NOMO-1 (cell line): ENCODE results near the gene NUP210.

ENCODE experiments used
- DNase-seq, 2 experiments: peaks; one replicate each; lab custom pipeline; 2025; ENCODE audit not compliant: unreplicated experiment in 2 of 2; lab: John Stamatoyannopoulos, UW

Gene NUP210

DNA sequence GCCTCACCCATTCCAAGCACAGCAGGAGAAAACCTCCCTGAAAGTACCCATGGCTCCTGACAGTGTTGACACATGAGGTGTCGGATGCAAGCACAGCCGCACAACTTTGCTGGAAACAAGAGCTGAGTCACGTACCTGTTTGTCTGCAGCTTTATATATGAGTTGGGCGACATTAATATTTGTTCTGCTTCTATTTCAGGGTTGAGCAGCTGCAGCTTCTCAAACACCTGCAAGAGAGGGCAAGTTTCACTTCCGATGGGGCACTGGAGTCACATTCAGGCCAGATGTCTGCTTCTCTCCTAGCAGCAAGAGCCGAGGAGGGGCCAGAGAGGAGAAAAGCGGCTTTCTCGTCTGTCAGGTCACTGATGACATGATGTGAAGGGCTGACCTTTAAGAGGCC lies 88.0 kb downstream of the NUP210 start:
- DNase-seq, result no peak

DNA sequence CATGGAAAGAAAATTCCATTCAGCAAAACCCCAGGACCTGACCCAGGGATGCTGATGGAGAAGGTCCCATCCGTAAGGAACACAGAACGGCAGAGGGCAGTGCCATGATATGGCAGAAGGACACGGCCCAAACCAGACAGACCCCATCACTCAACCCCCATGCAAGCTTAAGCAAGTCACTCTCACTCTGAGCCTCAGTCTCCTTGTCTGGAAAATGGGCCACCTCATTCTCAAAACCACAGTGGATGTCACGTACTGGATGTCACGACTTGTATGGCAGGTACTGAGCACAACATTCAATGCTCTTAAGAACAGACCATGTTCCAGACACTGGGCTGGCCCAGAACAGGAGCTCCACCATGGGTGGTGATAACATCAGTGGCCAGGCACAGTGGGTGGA lies 90.4 kb downstream of the NUP210 start:
- DNase-seq, result no peak

DNA sequence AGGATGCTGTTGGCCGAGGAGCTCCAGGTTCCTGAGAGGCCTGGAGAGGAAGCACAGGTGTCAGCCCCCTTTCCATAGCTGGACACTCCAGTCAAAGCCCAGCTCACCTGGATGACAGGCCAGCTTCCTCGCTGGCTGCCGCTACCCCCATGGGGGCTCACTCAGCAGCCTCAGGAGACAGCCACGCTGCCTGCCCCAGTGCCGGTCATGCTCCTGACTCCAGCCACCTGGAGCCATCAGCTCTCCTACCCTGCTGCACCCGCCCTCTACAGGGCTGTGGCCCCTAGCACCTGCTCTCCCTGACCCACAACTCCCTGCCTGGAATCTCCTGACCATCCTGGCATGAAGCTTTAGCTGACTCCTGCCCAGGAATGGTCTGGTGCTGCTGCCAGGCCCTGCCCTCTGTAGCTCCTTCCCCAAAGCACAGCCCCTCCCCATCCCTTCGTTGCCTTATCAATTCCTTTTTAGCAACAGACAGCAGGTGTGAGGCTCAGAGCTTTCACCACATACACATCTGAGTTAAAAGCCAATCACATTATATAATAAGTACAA lies 94.2 kb downstream of the NUP210 start:
- no peak for DNase-seq

DNA sequence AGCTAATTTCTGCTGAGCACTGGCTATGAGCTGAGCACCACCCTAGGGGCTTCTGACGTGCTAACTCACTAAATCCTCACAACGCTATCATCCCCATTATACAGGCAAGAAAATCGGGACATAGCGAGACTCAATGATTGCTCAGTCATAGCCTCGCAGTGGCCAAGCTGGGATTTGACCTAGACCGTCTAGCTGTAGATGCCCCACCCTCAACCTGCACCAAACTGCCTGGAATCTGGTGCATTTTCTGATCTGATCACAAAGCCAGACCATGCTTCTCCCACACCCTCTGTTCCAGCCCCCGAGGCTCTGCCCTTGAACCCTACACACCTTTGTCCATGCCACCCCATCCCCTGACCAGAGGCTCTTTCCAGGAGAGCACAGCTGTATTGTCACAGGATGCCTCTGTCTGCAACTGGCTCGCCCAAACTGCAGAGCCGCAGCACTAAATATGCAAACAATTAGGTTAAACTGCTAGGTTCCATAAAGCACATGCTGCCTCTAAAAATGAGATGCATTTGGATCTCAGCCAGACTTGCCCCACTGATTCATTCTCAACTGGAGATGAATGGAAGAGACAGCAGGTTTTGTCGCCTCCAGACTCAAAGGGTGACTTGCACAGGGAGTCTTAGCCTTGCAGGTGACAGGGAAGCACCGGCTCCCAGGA lies 95.2 kb downstream of the NUP210 start:
- no peak for DNase-seq

DNA sequence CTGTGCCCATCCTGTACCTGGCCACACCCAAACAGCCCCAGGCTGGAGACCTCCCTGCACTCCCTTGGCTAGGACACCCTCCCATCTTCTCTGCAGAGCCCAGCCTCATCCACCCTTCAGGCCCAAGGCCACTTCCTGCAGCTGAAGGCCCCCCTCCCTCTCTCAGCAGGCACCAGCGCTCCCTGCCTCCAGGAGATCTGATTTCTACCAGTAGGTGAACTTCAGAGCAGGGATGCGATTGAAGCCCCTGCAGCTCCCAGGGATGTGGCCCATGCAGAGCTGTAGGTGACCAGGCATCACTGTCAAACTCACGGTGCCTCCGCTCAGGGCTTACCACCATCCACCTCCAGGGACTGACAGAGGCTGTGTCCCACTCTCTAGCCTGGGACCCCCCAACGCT lies 96.3 kb downstream of the NUP210 start:
- no peak for DNase-seq

DNA sequence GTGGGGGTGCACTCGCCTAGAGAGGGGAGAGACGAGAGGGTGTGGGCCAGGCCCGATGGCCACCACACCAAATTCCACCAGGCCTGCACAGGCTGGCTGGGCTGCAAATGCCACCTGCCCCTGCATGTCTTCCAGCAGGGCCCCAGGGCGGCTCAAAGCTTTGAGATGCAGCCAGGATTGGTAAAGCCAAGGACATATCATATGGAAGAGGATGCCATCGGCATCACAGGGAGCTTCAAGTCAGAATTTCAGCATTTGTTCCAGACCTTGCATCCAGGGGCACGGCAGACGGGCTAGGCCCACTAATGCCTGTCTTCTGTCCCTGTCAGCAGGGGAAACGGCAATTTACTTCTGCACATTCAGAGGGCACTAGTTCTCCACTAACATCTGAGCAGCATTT lies 97.8 kb downstream of the NUP210 start:
- DNase-seq, result no peak

DNA sequence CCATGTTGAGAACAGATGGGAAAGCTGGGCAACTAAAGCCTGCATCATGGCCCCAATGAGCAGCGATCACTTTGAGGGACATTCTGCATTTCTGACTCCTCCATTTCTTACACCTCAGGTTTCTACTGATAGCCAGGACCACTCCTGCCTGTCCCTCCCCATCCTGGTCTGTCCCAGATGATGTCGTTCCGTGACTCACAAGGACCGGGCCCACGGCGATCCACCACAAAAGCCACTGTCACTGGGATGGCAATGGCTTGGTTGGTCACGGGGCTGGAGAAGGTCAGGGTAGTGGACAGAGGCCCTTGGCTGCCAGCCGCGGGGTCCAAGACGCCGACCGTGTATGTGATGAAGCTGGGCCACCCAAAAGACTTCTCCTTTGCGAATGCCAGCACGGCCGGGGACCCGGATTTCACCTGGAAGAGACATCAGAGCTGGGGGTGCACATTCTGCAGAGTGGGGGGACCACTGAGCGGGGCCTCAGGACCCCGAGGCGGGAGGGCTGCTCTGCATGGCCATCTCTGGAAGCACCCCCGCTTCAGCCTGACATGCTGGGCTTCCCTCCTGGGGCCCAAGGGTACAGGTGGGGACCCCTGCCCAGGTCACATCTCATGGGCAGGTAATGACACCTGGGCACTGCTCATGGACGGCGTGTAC lies 100.4 kb downstream of the NUP210 start:
- no peak for DNase-seq

DNA sequence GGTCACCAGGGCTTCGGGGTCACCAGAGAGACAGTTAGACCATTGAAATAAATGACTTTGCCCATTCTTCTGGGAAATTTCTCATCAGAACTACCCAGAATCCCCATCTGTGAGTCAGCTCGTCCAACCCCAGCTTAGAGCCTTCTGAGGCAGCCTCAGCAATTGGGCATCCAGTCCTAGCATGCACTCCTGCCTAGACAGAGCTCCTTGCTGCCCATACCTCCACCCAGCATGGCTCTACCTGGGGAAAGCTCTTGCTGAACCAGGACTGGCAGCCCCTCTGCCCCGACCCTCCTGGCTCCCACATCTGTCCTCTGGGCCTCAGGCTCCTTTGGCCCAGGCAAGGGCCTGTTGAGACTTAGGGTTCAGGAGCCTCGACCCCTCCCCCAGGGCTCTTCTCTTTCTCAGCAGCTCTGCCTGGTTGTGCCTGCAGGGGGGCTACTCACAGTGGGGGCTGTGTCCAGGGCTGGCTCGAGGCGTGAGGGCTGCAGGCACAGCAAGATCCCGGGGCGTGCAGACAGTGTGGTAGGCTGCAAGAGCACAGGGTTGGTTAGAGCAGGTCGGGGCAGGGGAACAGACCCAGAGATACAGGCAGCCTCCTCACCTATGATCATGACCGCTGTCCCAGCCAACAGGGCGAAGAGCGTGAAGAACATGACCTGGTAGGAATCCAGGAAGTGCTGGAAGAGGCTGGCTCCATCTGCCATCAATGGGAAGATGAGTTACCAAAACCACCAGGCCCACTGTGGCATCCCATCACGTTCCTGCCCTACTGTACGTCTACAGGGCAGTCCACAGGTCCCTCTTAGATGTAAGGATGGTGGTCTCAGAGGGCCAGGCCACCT lies 101.3 kb downstream of the NUP210 start:
- DNase-seq, result no peak

DNA sequence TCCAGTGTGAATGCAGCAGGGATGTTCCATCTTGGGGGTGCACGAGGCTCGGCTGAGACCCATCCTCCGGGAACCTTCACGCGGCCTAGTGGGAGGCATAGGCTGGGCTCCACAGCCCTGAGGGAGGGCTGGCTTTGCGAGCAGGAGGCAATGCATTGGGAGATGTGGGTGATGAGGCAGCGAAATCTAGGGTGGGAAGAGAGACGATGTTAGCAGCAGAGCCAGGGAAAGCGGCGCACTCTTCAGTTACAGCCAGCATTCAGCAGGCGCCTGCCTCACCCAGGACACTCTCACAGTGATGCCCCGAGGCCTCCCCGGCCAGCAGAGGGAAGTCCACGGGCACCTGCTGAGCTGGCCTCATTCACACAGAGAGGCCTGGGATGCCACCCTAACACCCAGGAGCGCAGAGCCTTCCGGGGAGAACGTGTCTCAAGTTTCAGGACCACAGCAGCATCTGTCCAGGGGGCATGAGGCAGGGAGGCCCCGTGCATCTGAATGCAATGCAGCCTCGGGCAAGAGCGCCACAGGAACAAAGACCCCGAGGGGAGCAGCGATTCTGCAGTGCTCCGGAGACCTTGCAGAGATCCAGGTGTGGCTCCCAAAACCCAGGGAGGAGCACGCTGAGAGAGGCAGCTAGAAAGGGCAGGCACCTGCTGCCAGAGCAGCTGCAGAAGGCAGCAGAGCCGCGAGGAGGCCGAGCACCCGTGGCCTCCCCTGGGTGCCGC lies 102.4 kb downstream of the NUP210 start:
- DNase-seq, result no peak

DNA sequence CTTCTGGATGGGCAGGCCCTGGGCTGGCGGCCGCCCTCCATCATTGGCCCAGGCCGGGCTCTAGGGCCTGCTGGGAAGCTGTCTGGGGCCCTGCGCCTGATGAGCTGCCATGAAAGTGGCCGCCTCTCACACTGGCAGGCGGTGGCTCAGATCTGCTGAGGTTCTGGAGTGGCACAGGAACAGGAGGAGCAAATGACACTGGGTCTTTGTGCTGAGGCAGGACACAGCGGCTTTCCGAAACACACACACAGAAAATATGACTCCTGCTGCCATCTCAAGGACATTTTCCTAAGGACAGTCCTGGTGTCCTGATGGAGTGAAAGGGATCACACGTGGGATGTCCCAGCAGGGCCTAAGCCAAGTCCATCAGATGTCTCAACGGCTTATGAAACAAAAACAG lies 103.5 kb downstream of the NUP210 start:
- no peak for DNase-seq

DNA sequence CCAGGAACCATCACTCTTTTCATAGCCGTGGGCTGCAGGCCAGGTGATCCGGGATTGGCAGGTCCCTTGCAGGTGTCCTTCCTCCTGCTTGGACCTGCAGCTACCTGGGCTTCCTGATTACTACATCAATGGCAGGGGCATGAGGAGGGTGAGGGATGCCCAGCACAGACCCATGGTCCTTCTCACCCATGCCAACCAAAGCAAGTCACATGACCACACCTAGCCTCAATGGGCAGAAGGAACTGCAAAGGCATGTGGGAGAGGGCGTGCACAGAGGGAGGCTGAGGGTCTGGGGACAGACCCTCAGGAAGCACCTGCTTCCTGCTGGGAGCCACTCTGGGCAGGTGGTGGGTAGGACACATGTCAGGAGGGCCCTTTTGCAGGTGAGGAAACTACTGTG lies 105.2 kb downstream of the NUP210 start:
- DNase-seq, result no peak

DNA sequence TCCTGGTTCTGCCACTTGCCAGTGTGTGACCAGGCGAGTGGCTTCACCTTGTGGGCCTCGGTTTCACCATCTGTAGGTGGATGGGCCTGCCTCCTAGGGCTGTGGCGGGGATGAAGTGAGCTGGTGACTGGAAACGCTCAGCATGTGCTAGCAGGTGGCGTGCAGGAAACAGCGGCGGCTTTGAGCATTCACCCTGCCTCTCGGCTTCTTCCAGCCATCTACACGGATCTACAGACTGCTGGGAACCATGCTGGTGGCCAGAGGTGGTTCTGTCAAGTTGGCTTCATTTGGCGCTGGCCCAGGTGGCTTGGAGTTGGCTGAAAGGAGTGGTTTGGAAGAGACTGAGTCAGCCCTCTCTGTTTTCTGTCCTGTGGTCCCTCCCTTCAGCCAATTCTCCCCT lies 106.3 kb downstream of the NUP210 start:
- DNase-seq, result no peak

DNA sequence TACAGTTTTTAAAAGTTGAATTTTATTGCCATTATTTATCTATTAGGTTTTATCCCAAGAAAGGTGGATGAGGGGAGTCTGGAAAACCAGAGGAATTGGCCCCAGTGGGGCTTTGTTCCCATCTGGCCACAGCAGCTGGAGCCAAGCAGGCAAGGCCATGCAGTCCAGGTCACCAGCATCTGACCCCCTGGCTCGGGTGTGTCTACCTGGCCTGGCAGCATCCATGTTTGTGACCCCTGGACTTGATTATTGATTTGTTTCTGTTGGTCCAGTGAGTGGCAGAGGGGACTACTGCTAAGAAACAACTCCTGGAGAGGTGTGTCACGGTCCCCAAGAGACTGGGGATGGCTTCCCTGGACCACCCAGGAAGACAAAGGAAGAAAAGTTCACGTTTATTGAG lies 111.1 kb downstream of the NUP210 start:
- no peak for DNase-seq

DNA sequence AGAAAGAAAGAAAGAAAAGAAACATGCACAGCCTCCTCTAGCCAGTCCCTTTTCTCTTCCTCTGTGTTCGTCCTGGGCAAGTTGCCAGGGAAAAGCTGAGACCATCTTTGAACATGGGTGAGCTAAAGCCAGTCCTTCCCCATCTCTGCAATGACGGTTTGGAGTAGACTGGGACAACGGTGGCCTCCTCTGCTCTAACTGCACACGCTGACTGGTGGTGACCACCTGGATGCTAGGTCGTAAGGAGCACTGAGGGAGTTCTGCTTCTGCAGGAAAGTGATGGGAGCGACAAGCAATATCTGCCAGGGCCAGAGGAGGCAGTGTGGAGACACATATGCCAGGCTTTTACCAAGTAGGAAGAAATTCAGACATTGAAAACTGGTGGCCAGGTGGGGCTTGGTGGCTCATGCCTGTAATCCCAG lies 111.7 kb downstream of the NUP210 start:
- peak in 1 of 2 experiments; percentile 17 for DNase-seq

DNA sequence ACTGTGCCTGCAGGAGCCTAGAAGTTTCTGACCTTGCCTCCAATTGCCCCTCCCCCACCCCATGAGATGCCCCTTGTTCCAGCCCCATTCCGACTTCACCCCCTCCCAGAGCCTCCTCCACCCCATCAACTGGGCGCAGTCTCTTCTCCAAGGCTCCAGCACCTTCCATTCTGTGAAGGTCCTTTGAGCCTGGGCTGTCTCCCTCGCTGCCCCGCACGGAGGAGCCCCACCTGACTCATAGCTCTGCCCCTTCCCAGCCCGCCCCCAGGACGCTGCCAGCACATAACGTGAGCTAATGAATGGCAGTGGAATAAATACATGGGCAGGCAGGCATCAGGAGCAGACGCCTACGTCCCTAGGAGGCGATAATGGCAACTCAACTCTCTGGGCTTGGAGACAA lies 113.1 kb downstream of the NUP210 start:
- DNase-seq, result no peak

DNA sequence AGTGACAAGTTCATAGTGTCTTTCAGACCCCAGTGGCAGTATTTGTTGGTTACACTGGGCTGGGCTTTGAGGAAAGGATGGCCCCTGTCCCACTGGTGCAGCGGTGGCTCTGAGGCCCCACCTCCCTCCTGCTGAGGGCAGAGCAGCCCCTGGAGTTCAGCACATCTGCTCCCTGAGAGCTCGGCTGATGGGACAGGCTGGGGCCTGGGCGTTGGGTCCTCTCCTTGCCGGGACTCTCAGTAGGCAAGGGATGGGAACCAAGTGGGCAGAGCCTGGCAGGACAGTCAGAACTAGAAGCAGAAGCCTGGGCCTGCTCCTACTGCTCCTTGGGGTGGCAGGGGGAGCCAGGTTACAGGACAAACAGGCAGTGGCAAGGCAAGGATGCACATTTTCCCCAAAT lies 114.5 kb downstream of the NUP210 start:
- DNase-seq, result no peak

DNA sequence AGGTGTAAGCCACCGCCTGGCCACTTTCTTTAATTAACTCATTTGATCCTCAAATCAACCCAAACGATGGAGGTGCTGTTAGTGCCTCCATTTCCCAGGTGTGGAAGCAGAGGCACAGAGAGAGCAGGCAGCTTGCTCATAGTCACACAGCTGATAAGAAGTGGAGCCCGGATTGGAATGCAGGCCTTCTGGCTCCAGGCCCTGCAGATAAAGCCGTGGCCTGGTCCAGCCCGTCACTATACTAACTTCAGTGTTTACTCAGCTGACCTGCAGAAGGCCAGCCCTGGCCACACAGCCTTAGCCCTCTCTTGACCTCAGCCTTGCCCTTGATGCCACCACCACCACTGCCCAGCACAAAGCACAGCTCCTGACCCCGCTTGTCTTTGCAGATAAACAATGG lies 116.7 kb downstream of the NUP210 start:
- DNase-seq, result no peak

DNA sequence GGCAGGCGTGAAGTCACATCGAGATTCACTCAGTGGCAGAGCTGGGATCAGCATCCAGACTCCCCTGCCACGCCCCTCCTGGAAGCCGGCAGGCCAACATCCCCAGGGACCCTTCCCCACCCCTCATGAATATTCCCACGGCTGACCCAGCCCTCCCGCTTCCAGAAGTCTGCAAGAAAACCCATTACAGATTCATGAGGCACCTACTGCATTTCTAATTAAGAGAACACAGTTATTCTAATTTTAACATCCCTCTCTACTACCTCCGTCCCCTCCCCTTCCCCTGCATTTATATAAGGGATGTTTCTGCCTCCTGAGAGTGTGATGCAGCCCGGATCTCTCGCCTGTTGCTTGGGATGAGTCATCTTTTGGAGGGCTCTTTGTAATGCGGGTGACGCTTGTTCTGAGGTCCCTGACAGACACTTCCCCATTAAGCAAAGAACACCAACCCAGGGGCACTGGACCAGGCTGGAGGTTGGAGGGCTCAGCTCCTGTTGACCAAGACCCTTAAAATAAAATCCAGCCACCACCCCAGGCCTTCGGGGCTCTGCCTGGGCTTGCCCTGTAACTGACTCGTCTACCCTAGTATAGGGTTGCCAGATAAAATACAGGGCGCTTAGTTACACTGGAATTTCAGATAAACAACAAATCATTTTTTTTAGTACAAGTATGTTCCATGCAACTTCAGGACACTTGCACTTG lies 118.7 kb downstream of the NUP210 start:
- DNase-seq, result peak; percentile 75 to 88

DNA sequence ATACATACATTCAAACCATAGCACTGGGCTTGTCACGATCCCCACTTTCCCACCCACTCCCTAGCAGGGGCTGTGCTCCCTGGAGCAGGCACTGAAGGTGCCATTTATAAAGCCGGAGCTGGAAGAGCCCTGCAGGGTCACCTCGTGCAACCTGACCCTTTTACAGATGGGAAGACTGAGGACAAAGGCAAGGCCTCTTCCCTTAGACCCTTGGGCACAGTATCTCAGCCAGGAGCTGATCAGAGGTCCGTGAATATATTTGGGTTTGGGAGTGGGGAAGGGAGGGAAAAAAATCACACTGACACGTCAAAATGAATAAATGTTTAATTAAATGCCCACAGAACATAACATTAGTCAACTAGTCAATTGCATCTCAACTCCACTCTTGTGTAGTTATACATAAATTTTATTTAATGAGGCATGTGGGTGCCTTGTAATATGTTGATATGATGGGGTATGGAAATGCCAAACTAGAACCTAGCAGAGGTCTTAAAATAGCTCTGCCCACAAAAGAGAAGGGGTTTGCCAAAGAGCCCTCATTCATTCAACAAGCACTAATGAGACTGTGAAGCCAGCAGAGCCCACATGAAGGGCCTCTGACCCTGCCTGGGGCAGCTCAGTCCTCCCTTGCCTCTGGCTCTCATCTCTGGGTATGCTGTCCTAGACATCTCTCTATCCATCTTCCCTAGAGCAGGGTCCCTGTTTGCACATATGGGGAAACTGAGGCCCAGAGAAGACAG lies 119.4 kb downstream of the NUP210 start:
- DNase-seq, result no peak
